Hematopoietic multipotent progenitor cell treated with erythropoietin and hydrocortisone succinate and interleukin-3 and kit ligand, for 15 days (in vitro differentiated cells): ENCODE results near the gene OR8I2.
"Not testable (repeated sequence)": the region's sequence is repeated elsewhere in the genome, so short reads cannot be mapped to it uniquely, and the experiment has no call there.

ENCODE experiments used
- DNase-seq: peaks from one replicate; pipeline ENCODE4 v3.0.0-alpha.2; 2015; ENCODE audit warnings: low spot score

The OR8I2 gene

GRCh38 chr11:56093008-56093407 is at the start of gene OR8I2:
Gene OR8I2, plus strand, starts transcription at chr11:56093308. Its CDS starts 0 bp downstream, at chr11:56093308.
- DNase-seq, result no peak

DNA sequence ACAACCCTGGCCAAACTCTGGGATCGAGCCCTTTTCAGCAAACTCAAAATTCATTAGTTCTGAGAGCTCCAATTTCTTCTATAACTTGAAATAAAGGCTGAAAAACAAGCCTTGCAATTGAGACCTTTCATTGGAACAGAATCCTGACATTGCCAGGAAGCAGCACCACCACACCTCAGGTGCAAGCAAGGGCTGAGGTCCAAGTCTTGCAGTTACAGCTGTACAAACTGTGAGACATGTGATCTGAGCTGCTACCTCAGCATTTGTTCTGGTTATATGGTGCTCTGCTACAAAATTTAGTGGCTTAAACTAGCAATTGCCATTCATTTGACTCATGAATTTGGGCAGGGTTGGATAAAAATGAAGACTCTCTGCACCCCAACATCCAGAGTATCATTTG is 47.6 kb upstream of the OR8I2 start:
- no peak for DNase-seq

- no peak for DNase-seq
These were observed 44.6 kb upstream of the OR8I2 start for GRCh38 chr11:56048480-56048879.

GRCh38 chr11:56049487-56049886 is 43.6 kb upstream of the OR8I2 start:
- no peak for DNase-seq

DNA sequence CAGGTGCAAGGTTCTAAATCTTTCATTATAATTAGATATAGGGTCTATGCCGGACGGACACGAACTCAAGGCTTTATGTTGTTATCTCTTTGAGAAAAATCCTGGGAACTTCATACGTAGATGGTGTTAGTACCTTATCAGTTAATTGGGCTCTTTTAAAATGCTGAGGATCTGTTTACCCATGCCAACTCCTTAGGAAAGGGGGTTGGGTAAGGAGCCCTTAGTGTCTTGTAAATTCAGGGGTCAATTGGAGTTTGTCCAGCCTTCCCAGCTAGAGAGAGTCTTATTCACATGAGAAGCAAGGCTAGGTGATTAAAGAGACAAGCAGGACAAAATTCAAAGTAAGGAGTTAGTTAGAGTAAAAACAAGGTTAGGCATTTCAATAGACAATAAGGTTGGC is 36.7 kb upstream of the OR8I2 start:
- not testable (repeated sequence) for DNase-seq

- DNase-seq, result not testable (repeated sequence)
These were observed 35.4 kb upstream of the OR8I2 start for GRCh38 chr11:56057661-56058237.

DNA sequence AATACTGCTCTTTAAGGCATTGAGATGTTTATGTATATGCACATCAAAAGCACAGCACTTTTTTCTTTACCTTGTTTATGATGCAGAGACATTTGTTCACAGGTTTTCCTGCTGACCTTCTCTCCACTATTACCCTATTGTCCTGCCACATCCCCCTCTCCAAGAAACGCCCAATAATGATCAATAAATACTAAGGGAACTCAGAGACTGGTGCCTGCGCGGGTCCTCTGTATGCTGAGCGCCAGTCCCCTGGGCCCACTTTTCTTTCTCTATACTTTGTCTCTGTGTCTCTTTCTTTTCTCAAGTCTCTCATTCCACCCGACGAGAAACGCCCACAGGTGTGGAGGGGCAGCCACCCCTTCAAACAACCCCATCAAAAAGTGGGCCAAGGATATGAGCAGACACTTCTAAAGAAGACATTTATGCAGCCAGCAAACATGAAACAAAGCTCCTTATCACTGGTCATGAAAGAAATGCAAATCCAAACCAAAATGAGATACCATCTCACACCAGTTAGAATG is 34.8 kb upstream of the OR8I2 start:
- DNase-seq, result not testable (repeated sequence)

DNA sequence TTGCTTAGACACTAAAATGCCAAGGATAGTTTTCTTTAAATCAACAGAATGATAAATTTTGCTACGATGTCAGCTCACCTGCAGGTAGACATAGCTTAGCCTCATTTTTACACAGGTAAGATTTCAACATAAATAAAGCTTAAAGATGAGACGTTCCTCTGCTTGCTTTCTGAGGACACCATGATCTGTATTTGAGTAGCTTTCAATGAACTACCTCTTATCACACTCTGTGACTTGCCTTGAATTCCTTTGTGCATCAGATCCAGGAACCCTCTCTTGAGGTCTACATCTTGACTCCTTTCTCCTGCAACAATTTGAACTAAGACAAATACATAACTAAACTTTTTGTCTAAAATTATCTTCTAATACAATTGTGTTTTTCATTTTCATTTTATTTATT is 26.1 kb upstream of the OR8I2 start:
- DNase-seq, result no peak

DNA sequence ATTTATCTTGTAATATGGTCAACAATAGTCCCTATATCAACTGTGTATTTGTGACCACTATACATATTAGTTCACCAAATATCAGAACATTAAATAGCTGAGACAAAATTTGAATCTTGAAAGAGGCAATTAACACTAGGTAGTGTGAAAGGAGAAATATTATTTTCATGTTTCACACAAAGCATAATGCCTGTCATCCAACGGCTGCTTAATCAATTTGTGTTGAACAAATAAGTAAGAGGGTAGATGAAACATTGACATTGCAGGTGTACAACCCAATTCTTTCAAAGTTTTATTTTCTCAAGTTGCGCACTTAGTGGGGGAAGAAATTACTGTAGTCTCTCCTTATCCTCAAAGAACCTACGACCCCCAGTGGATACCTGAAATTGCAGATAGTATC is 3.4 kb upstream of the OR8I2 start:
- no peak for DNase-seq

DNA sequence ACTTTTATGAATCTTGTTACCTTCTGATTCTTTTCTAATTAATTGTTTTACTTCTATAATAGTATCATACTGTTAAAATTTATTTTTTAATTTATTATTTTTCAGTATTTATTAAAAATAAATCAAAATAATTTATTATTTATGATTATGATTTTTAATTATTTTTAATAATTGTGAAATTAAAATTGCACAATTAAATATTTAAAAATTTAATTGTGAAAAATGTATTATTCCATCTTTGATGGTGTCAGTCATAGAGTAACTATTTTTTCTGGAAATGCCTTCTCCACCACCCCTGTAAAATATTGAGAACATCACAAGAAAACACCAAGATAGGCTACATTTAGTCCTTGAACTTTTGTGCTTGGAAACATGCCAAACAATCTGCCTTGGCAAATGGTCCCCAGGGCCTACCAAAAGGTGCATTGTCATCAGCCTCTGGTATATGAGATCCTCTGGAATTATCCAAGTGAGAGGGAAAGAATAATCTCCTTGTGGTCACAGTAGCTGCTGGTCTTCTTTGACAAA is 10.2 kb downstream of the OR8I2 start, which contains the start of gene OR8H2:
Gene OR8H2, plus strand, starts transcription at position 478 of the 528 bp plus-strand sequence. CDS start 1,356 bp downstream, outside the sequence.
- no peak for DNase-seq

DNA sequence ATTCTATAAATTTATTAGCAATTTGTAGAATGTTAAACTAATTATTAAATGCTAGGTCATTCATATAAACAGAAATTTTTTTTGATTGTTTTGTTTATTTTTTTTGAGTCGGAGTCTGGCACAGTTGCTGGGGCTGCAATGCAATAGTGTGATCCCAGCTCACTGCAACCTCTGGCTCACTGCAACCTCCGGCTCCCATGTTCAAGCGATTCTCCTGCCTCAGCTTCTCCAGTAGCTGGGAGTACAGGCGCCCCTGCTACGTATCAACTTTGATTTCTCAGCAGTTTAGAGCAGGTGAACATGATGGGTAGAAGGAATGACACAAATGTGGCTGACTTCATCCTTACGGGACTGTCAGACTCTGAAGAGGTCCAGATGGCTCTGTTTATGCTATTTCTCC is 29.0 kb downstream of the OR8I2 start, which contains the start of gene OR8H3:
Gene OR8H3, plus strand, starts transcription at position 301 of the 400 bp plus-strand sequence. Its CDS starts 0 bp downstream, at position 301.
- DNase-seq, result no peak

DNA sequence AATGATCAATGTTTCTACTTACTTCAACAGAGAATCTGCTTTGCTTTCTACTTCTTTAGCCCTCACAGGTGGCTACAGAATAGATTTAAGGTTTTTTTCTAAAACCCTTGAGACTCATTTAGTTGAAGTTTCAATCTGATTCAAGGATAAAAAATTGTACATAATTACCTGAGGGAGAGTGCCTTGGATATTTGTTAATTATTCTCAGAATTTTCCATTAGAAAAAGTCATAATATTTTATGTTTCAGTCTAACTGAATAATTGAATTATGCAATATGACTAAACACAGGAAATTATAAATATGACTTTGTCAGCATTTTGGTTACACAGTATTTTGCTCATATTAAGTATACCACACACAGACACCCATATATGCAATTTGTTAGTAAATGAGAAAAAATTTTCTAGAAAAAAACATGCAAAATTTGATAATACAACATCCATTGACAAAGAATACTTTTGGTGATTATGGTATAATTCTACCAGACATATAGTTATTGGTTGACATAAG is 47.1 kb downstream of the OR8I2 start, which contains the start of gene OR8J3:
Gene OR8J3, minus strand, starts transcription at position 51 of the 511 bp plus-strand sequence. CDS start 2,483 bp downstream, outside the sequence.
- no peak for DNase-seq

DNA sequence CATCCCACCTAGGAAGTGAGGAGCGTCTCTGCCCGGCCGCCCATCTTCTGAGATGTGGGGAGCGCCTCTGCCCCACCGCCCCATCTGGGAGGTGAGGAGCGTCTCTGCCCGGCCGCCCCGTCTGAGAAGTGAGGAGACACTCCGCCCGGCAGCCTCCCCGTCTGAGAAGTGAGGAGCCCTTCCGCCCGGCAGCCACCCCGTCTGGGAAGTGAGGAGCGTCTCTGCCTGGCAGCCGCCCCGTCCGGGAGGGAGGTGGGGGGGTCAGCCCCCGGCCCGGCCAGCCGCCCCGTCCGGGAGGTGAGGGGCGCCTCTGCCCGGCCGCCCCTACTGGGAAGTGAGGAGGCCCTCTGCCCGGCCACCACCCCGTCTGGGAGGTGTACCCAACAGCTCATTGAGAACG is 50.6 kb downstream of the OR8I2 start:
- DNase-seq, result not testable (repeated sequence)
